Stimulated activated CD8-positive, alpha-beta memory T cell treated with anti-CD3 and anti-CD28 coated beads, Interleukin-7, amount 100 ng/mL, for 48 hours (primary cell): Measurements from ENCODE around the gene ARGLU1.
"Not testable (repeated sequence)": the region's sequence is repeated elsewhere in the genome, so short reads cannot be mapped to it uniquely, and the experiment has no call there.

ENCODE experiments used
- DNase-seq, 2 donors: peaks; one replicate each; pipeline ENCODE4 v3.0.0-alpha.2; 2020; ENCODE audit warnings: low read depth in 1 of 2; ENCODE audit errors: extremely low read depth in 1 of 2

ARGLU1 gene, protein sequence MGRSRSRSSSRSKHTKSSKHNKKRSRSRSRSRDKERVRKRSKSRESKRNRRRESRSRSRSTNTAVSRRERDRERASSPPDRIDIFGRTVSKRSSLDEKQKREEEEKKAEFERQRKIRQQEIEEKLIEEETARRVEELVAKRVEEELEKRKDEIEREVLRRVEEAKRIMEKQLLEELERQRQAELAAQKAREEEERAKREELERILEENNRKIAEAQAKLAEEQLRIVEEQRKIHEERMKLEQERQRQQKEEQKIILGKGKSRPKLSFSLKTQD

GRCh38 chr13:106567474-106568298 lies at the start of gene ARGLU1:
TSS of gene ARGLU1 (minus strand) at chr13:106568137. CDS start at chr13:106567919, 218 bp downstream.
- DNase-seq = peak; percentile 81 to 88

DNA sequence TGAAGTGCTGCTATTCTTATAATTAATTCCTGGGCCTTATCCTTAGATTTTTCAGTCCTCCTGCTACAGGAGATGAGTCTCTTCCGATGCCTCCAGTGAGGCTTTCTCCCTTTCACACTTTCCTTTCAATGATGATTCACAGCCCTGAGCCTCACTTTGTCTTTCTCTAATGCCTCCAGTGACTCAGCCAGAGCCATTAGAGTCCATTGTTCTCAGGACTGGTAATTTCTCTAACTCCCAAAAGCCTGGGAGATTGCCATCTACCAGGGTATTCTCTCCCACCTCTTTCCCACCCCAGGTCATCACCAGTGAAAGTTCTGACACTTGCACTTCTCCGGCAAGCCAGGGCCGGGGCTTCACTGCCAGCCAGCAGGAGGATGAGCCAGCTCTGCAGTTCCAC lies 49.6 kb upstream of the ARGLU1 start:
- no peak for DNase-seq

DNA sequence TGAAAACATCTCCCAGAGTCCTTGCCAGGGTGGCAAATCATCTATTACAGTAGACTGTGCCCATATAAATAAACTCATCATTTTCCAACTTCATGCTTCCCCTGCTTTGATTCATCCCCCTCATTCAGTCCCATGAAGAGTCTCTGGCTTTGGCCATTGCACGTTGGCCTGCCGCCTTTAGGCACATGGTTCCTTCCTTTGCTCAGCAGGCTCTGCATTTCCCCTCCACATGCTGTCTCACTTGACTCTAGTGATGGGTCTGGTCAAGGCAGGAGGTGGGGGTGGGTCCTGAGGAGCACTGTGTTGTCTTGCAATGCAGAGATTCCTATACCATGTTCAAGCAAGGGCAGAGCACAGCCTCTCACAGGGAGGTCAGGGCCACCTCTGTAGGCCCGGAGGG lies 48.8 kb upstream of the ARGLU1 start:
- DNase-seq = no peak

DNA sequence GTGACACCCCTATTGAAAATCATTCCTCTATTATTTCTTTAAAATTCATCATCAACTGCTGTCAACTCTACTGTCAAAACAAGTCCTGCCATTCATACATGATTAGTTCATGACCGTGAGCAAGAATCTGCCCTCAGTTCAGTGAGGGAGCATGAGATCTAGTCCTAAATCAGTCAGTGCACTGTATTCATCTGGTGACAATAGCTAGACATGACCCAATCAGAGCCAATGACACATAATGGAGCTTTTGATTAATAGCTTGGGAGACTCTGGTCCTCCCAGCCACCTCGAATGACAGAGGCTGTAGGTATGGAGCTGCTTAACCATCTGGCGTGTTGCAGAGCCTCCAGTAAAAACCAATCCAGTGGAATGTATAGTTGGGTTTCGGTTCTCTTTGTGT lies 46.9 kb upstream of the ARGLU1 start:
- no peak for DNase-seq

DNA sequence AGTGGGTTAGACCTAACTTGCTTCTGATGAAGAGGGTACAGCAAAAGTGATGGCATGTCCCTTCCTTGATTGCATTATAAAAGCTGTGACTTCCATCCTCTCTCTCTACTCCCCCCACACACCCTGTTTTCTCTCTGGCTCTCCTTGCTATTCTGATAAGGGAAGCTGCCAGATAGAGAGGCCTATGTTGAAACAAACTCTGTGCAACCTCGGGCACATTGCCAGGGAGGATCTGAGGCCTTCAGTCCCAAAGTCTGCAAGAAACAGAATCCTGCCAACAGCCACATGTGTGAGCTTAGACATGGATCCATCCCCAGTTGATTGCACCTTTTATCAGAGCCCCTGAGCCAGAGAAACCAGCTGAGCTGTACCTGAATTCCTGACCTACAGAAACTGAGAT lies 44.8 kb upstream of the ARGLU1 start:
- no peak for DNase-seq

GRCh38 chr13:106610486-106610885 lies 42.5 kb upstream of the ARGLU1 start:
- DNase-seq = no peak

DNA sequence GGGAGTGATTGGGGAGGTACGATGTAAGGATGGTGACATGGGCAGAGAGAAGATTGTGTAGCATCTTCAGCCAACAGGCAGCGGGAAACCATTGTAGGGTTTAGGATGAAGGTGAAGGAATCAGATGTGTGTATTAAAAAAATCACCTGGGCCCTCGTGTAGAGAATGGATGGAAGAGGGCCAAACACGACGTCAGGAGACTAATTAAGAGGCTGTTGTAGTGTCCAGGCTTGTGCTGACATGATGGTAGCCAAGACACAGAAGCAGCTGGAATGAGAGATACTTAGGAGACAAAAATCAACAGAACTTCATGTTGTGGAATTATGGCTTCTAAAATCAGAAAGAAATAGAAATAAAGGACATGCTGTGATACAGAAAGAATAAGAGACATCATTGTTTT lies 41.2 kb upstream of the ARGLU1 start:
- DNase-seq = no peak

DNA sequence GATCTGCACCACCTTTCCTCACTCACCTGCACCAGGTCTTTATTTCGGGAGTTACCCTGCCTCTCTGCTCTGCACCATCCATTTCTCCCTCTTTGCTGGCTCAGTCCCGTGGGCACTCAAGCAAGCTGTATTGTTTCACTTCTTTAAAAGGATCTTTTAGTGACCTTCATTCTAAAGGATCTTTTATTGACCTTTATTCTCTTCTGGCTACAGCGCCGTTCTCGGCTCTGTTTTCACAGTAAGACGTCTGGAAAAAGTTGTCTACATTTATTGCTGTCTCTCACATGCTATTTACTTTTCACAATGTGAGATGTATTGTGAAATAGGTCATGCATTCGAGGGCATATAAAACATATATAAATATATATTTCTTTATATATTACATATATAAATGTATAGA lies 35.6 kb upstream of the ARGLU1 start:
- DNase-seq = no peak

DNA sequence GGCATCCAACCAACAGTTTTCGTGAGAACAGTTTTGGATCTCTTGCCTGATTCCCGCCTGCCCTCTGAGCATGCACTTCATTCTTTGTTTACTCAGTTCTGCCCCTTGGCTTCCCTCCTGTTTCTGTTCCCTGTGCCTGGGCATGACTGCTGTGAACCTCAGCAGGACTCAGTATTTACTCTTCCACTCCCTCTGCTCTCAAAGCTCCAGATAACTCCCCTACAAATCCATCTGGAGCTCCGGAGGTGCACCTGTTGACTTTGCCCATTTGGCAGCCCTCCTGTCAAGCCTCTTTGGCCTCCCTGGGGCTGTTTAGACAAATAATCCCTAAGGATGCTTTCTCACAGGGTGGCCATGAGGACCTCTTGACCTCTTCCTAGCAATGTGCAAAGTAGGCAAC lies 34.2 kb upstream of the ARGLU1 start:
- no peak for DNase-seq

- no peak for DNase-seq
Observed at GRCh38 chr13:106601489-106601888, 33.6 kb upstream of the ARGLU1 start.

DNA sequence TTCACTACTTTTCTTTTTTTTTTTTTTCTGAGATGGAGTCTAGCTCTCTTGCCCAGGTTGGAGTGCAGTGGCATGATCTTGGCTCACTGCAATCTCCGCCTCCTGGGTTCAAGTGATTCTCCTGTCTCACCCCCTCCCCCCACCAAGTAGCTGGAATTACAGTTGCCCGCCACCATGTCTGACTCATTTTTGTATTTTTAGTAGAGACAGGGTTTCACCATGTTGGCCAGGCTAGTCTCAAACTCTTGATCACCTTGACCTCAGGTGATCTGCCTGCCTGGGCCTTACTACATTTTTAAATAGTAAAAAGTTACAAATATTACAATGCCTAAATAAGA lies 32.8 kb upstream of the ARGLU1 start:
- not testable (repeated sequence) for DNase-seq

- no peak for DNase-seq
Observed at GRCh38 chr13:106599875-106600797, 32.2 kb upstream of the ARGLU1 start.

- DNase-seq = no peak
Observed at GRCh38 chr13:106597749-106598395, 29.9 kb upstream of the ARGLU1 start.

GRCh38 chr13:106597186-106597585 lies 29.2 kb upstream of the ARGLU1 start:
- no peak for DNase-seq

DNA sequence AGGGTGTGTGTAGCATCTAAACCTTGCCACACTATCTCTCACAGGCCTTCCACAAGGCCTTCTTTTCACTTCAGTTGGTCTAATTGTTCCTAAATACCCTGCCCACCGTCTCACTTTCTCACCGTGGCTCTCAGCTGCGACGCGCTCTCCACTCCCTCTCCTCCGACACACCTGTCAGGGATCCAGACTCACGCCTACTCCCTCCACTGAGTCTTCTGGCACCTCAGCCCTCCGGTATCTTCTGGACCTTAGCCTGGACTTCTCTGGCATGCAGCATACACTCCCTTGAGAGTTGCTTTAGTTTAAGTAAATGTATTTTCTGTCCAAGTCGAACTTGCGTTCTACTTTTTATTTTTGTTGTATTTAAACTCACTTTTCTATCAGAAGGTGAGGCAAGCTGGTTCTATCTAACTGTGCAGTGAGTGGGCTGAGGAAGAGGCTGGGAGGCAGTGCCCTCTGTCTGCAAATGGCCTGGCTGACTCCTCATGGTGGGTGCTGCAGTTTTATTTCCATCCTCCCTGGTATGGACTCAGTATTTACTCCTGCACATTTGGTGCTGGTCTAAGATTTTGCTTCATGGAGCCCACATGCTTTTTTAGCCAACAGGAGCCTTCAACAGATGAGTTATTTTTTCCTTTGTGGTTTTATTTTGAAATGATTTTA lies 28.5 kb upstream of the ARGLU1 start:
- DNase-seq = no peak

DNA sequence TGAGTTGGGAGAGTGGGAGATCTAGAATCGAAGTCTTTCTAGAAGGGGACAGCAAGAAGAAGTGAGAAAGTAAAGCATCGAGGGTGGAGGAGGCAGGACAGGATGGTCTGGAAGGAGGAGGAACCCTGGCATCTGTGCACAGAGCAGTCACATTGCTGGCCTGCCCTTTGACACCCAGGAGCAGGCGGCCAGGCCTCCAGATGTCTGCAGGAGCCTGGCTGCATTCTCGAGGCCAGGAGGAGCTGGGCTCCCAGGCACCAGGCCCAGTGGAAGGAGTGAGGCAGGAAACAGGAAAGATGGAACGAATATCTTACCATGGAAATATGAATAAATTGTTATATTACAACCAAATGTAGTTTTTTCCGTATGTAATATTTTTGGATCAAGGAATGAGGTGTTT lies 27.7 kb upstream of the ARGLU1 start:
- DNase-seq = no peak

DNA sequence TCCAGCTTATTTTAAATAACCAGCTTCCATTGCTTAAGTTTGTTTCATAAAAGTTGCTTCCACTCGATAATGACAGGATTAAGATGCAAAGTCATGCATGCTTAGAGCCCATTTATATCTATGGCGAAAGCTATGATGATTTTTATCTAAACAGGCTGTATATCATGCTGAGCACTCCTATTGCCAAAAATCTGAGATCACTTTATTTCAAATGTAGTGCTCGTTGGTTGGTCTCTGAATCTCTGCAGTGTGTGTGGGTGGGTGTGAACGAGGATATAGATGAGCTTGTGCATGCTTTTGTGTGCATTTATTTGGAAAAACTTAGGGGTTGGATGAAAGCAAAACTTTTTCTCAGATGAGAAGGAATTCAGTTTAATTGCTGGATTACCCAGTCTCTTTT lies 27.0 kb upstream of the ARGLU1 start:
- DNase-seq = no peak

DNA sequence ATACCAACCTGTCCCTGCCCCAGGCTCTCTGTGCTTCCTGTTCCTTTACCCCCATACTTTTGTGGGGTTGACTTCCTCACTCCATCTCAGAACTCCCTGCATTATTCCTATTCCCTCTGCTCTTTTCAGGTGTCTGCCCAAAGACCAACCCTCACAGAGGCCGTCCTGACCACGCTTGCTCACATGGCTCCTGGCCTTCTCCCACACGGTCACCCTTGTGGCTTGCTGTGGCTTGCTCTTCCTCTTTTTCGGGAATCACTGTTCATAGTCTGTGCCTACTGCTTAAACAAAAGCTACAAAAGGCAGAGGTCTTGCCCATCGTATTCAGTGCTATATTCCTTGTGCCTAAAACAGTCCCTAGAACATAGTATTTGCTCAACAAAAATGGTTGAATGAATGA lies 25.2 kb upstream of the ARGLU1 start:
- no peak for DNase-seq

DNA sequence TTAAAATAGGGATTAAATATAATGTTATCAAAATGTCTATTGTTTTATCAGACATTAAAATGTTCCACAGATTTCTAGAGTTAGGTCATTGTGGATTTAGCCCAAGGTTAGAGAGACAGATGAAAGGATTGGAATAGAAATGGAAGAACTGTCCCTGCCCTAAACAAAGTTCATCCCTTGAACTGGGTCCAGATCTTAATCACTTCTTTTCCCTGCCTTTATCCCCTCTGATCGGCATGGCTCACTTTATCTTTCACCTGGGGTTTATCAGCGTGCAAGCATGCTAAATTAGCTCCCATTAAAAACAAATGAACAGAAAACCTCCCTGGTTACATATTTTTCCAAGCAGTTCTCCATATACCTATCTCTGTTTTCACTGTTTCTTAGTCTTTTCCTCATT lies 23.4 kb upstream of the ARGLU1 start:
- DNase-seq = no peak

GRCh38 chr13:106589716-106590115 lies 21.8 kb upstream of the ARGLU1 start:
- no peak for DNase-seq
